ENCODE data around the gene APOC4.
A peak's percentile ranks its signal among the peaks of the same experiment; 100 is the strongest.

The APOC4 gene

GRCh38 chr19:44984005-44984404 lies 42.0 kb downstream of the APOC4 start:
- ChIA-PET POLR2A (interaction anchor here (0.6 kb wide), 1 partner anchor 231 kb away, joined by 4 read pairs; no protein-coding TSS in a partner anchor), CTCF (no interaction called here)
- TF ChIP-seq HOXA7 (CRISPR knock-in tag; IDR thresholded peaks at IDR 0.05; ENCODE audit: borderline replicate concordance): no peak
- H3K4me3 ChIP-seq (ENCODE audit: low read depth, low read length): no peak overlapping the region
- no peaks in the 10 kb centered on the region for H3K4me1 ChIP-seq (ENCODE audit: control insufficient read depth, insufficient read depth, low read length)
- no peak overlapping the region for H3K27ac ChIP-seq (ENCODE audit: extremely low read depth, low read depth, low read length)
- peaks cover 53 to 79% of the 10 kb centered on the region in 2 experiments for H3K36me3 ChIP-seq (ENCODE audit: control insufficient read depth in 2 of 2, insufficient read depth in 1 of 2, low read length in 2 of 2)
- H3K9me3 ChIP-seq (ENCODE audit: control insufficient read depth, insufficient read depth, low read depth, low read length): no peaks in the 10 kb centered on the region

- no peak for TF ChIP-seq GLI2 (tag by site-specific recombination; IDR thresholded peaks at IDR 0.05; ENCODE audit: borderline replicate concordance, low read depth)
- TF ChIP-seq ZNF621 (tag by site-specific recombination; IDR thresholded peaks at IDR 0.05): no peak
- TF ChIP-seq SCRT1 (tag by site-specific recombination; IDR thresholded peaks at IDR 0.05; ENCODE audit: borderline replicate concordance): no peak
- TF ChIP-seq ZBTB10 (tag by site-specific recombination; IDR thresholded peaks at IDR 0.05): no peak
- no peak for TF ChIP-seq ZNF624 (tag by site-specific recombination; IDR thresholded peaks at IDR 0.05)
- no peak for TF ChIP-seq YY2 (tag by site-specific recombination; IDR thresholded peaks at IDR 0.05)
- no peak for TF ChIP-seq ZBTB20 (tag by site-specific recombination; IDR thresholded peaks at IDR 0.05)
- TF ChIP-seq ZNF639 (tag by site-specific recombination; IDR thresholded peaks at IDR 0.05): no peak
- no peak for TF ChIP-seq GLIS2 (tag by site-specific recombination; IDR thresholded peaks at IDR 0.05)
- H3K27ac ChIP-seq (ENCODE audit: extremely low read depth, low read depth, low read length): no peak overlapping the region
- ChIA-PET CTCF (interaction anchor here (0.6 to 2.0 kb wide), 5 partner anchors 10 to 331 kb away, joined by 3 to 6 read pairs (median 4); no protein-coding TSS in a partner anchor), POLR2A (no interaction called here)
- H3K4me1 ChIP-seq (ENCODE audit: control insufficient read depth, insufficient read depth, low read length): no peaks in the 10 kb centered on the region
- H3K9me3 ChIP-seq (ENCODE audit: control insufficient read depth, insufficient read depth, low read depth, low read length): no peaks in the 10 kb centered on the region
- no peak overlapping the region for H3K4me3 ChIP-seq (ENCODE audit: low read depth, low read length)
- peaks cover 43 to 79% of the 10 kb centered on the region in 2 experiments for H3K36me3 ChIP-seq (ENCODE audit: control insufficient read depth in 2 of 2, insufficient read depth in 1 of 2, low read length in 2 of 2)
Observed at GRCh38 chr19:44985445-44985844, 43.4 kb downstream of the APOC4 start.

GRCh38 chr19:44986389-44986788 lies 44.4 kb downstream of the APOC4 start:
- no peaks in the 10 kb centered on the region for H3K9me3 ChIP-seq (ENCODE audit: control insufficient read depth, insufficient read depth, low read depth, low read length)
- peaks cover 38 to 85% of the 10 kb centered on the region in 2 experiments for H3K36me3 ChIP-seq (ENCODE audit: control insufficient read depth in 2 of 2, insufficient read depth in 1 of 2, low read length in 2 of 2)
- no peak overlapping the region for H3K27ac ChIP-seq (ENCODE audit: extremely low read depth, low read depth, low read length)
- TF ChIP-seq TRIM28 (IDR thresholded peaks at IDR 0.05; ENCODE audit: borderline replicate concordance, low read length) (no peak), ZNF132 (tag by site-specific recombination; IDR thresholded peaks at IDR 0.05; ENCODE audit: borderline replicate concordance) (no peak), ZNF416 (tag by site-specific recombination; IDR thresholded peaks at IDR 0.05) (no peak), YY2 (tag by site-specific recombination; IDR thresholded peaks at IDR 0.05) (no peak), REST (tag by site-specific recombination; IDR thresholded peaks at IDR 0.05) (0 out of 2 replicates have a peak, but pooled peaks have one; percentile 4), ZNF221 (tag by site-specific recombination; IDR thresholded peaks at IDR 0.05; ENCODE audit: borderline replicate concordance) (no peak), ZNF558 (tag by site-specific recombination; IDR thresholded peaks at IDR 0.05) (no peak), ZSCAN5A (tag by site-specific recombination; IDR thresholded peaks at IDR 0.05) (no peak)
- no peak overlapping the region for H3K4me3 ChIP-seq (ENCODE audit: low read depth, low read length)
- ChIA-PET POLR2A (interaction anchor here (0.6 to 1.3 kb wide), 2 partner anchors 52 to 589 kb away, joined by 4 to 6 read pairs; partner anchors contain the start of gene CLASRP), CTCF (interaction anchor here (0.7 to 2.0 kb wide), 5 partner anchors 8 to 298 kb away, joined by 3 to 4 read pairs (median 3); no protein-coding TSS in a partner anchor)
- no peaks in the 10 kb centered on the region for H3K4me1 ChIP-seq (ENCODE audit: control insufficient read depth, insufficient read depth, low read length)
